ENCODE results near the gene IQSEC1.
A peak's percentile ranks its signal among the peaks of the same experiment; 100 is the strongest.

IQSEC1 gene

GRCh38 chr3:12924437-12924836, 148.8 kb downstream of the IQSEC1 start:
- no peak for DNase-seq

DNA sequence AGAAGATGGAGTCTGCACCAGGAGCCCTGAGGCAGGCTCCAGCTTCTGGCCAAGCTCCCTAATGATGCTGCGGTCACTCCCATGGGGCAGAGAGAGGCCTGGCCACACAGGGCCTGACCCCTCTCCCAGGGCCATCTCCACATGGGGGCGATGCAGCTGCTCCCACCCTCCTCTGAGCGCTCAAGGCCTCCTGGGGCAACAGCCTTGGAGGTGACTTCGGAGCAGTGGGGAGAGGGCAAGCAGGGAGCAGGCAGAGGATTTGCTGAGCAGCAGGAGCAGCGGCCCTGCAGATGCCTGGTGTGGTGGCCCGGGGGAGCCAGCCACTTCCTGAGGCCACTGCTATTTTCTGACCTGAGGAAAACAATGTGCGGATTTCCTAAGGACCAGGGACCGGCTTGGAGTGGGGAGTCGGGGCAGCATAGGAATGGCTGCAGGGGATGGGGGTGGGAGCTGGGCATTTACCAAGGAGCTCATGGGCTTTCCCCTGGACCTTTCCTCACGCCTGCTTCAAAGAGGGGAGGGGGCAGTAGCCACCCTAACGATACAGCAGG, 150.3 kb downstream of the IQSEC1 start:
- DNase-seq = no peak

GRCh38 chr3:12922306-12922705, 150.9 kb downstream of the IQSEC1 start:
- DNase-seq = no peak

GRCh38 chr3:12921736-12922135, 151.5 kb downstream of the IQSEC1 start:
- DNase-seq = no peak

- DNase-seq = no peak
Measured at GRCh38 chr3:12920967-12921366, 152.3 kb downstream of the IQSEC1 start.

- no peak for DNase-seq
Measured at GRCh38 chr3:12919205-12919604, 154.0 kb downstream of the IQSEC1 start.

GRCh38 chr3:12918231-12918630, 155.0 kb downstream of the IQSEC1 start:
- DNase-seq = no peak

GRCh38 chr3:12916159-12916558, 157.1 kb downstream of the IQSEC1 start:
- DNase-seq = no peak

DNA sequence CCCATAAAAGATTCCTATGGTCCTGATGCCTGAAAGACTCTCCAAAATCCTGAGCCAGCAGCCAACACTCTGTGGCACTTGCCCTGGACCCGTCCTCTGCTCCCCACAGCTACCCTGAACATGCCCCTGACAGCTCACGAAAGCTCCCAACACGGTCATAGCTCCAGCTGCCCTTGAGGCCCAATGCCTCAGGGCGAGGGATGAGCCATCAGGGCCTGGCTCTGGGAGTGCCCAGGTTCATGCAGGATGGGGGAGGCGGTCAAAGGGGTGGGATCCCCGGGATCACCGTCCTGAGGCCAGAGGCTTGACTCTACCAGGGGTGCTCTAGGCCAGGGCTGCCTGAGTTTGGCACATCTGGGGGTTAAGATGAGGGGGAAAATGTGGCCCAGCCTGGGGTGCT, 159.1 kb downstream of the IQSEC1 start:
- no peak for DNase-seq

DNA sequence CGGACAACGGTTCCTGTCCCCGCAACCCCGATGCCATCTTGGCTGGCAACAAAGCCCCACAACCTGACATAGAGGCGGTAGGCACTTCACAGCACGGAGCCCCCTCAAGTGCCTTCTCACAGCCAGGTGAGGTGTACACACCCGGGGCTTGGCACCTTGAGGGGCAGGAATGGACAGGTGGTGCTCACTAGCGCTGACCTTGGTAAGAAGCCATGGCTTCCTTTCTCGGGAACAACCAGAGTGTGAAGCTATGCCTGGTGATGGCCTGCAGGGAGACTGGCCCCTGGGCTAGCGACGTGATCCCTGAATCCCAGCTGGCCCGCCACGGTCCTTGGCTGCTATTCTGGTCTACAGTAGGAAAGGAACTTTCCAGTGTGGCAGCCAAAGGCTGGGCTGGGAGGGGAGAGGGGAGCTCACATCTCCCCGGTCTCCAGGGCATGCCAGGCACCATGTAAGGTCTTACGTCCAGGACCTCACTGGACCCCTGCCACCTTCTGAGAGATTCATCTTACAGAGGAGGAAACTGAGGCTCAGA, 161.3 kb downstream of the IQSEC1 start:
- DNase-seq = no peak

DNA sequence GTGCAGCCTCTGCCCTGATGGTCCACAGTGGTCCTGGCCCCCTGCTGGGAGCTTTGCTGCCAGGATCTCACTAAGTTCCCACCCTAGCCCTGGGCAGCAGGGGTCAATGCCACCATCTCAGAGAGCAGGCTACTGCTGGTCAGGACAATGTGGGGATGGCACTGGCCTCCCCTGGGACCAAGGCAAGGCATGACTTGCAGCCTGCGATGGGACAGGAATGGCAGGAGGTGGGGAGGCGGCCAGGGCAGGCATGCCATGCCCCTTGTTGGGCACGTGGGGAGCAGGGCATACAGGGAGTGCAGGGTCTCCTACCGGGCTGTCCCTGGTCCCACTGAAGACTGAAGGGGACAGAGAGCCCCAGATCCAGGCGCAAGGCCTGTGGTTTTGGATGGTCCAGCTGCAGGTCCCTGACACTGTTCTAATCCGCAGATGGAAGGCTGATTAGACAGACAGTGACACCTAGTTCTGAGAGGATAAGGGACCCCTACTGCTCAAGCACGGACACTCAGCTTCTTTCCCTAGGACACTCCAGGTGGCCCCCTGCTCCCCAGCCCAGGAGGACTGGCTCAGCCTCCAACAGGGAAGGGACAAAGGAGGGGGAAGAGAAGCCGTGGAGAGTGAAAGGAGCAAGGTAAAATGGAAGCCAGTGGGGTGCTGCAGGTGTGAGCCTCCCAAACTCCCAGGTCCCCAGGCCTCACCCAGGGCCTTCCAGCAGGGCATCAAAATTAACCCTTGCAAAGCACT, 162.7 kb downstream of the IQSEC1 start:
- peak; percentile 77 for DNase-seq

DNA sequence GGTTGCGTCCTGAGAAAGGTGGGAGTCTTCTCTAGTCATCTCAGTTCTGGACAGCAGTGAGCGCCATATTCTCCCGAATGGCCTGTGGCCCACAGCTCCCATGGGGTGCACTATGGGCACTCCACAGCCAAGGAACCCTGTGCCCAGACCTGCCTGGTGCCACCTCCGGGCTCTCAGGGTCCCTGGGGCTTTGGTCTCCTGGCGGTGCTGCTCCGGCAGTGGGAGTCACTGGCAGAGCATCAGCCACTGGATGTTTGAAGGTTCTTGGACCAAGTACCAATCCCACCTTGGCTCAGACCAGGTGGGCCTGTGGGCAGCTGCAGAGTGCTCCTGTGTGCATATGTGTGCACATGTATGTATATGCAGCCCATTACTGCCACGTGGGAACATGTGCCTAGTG, 163.5 kb downstream of the IQSEC1 start:
- DNase-seq = no peak

GRCh38 chr3:12908859-12909258, 164.4 kb downstream of the IQSEC1 start:
- DNase-seq = no peak

- DNase-seq = no peak
Measured at GRCh38 chr3:12908136-12908730, 165.0 kb downstream of the IQSEC1 start.

GRCh38 chr3:12907729-12908128, 165.5 kb downstream of the IQSEC1 start:
- DNase-seq = no peak

- DNase-seq = no peak
Measured at GRCh38 chr3:12907296-12907695, 165.9 kb downstream of the IQSEC1 start.

- no peak for DNase-seq
Measured at GRCh38 chr3:12906916-12907290, 166.3 kb downstream of the IQSEC1 start.

DNA sequence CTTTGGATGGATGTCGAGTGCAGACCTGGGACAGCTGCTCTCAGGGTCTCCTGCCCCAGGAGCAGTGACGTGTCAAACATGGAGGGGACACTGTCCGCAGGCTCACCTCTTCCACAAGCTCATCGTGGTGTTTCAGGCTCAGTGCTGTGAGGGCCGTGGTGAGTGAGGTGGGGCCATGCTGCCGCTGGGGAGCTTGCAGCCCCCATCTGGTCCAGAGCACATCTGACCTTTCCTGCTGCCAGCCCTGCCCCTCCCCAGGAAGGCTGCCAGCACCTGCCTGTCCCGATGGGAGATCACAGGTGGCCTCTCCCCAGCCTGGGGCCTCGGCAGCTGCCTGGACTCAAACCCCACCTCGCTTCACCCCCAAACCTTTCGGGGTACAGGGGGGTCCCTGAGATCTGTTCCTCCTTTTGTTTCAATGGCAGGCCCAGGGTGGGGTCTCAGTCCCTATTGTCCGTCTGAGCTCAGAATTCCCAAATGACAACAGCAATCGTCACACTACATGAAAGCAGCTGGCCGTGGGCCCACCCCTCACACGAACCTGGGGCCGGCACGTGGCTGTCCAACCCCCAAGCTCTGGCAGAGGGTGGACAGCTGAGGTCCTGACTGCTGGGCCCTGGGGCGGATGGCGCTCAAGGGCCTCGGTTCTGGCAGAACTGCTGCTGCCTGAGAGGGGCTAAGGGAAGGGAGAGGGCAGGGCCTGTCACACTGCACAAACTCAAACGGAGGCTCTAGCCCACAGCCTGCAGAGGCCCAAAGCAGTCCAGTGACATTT, 166.9 kb downstream of the IQSEC1 start:
- peak; percentile 3 for DNase-seq

- DNase-seq = no peak
Measured at GRCh38 chr3:12905316-12906071, 167.7 kb downstream of the IQSEC1 start.

GRCh38 chr3:12904951-12905315, 168.3 kb downstream of the IQSEC1 start:
- no peak for DNase-seq

- no peak for DNase-seq
Measured at GRCh38 chr3:12903881-12904280, 169.3 kb downstream of the IQSEC1 start.

DNA sequence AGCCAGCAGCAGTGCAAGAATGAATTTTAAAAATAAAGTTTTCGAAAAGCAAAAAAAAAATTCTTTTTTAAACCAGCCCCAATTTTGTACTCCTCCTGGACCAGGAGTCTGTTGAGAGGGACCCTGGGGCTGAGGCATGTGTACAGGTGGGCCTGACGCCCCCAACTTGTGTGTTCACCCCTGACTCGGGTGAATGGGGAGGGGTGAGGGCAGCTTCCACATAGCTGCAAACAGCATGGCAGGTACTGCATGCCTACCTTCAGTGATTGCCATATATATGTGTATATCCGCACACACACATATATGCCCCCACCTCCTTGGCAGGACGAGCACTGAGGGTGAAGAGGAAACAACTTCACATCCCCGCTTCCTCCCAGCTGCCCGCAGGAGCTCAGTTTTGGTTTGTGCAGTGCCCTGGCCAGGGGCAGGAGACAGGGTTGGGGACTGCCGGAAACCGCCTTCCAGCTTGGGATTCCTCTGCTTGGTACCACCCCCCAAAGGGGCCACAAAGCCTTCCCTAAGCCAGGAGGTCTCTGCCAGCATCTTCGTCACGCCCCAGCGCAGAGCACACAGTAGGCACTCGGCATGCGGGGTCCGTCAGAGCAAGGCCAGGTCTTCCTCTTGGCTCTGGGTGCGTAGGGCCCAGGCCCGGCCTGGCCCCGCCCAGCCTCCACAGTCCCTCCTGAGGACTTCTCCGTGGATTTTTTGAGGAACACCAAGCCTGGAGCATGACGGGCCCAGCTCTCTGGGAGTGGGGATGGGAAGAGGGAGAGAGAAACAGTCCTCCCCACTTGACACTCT, 170.0 kb downstream of the IQSEC1 start:
- no peak for DNase-seq

Data from NCI-H146 (cell line).